CD4-positive, CD25-positive, alpha-beta regulatory T cell (primary cell): ENCODE measurements around the gene NOL4L. TPM values are rescaled to one million over a fixed set of nuclear protein-coding genes. Genes with fewer than 3 reads are reported as not detected.

Source experiments
- ATAC-seq, 2 donors: fragments of 150-1000 bp; cut with Tn5 transposase; one replicate each; pipeline ENCODE4 v1.10.0; 2021; ENCODE audit warnings: low read depth in 2 of 2, moderate number of reproducible peaks in 2 of 2, moderate library complexity in 1 of 2
- DNase-seq, 3 donors: peaks; one replicate each; pipeline versions ENCODE4 v3.0.0 to v3.0.0-alpha.2; 2012 to 2022; ENCODE audit warnings: mixed read lengths in 1 of 3
- H3K27ac ChIP-seq: one replicate; pipeline ENCODE4 v1.7.0; 2013; ENCODE audit warnings: mild to moderate bottlenecking, low read length; ENCODE audit not compliant: insufficient read depth, poor library complexity, severe bottlenecking
- H3K27me3 ChIP-seq: one replicate; pipeline ENCODE4 v1.7.0; 2013; ENCODE audit warnings: low read length; ENCODE audit not compliant: control insufficient read depth, insufficient read depth
- H3K36me3 ChIP-seq: one replicate; pipeline ENCODE4 v1.7.0; 2013; ENCODE audit warnings: mild to moderate bottlenecking, low read length, moderate library complexity; ENCODE audit not compliant: control insufficient read depth, insufficient read depth
- H3K4me1 ChIP-seq: 2 replicates; pipeline ENCODE4 v1.7.0; 2013; ENCODE audit warnings: mild to moderate bottlenecking, low read length; ENCODE audit not compliant: insufficient read depth, control insufficient read depth, poor library complexity, severe bottlenecking
- H3K4me3 ChIP-seq: one replicate; pipeline ENCODE4 v1.7.0; 2013; ENCODE audit warnings: low read depth, mild to moderate bottlenecking, low read length, moderate library complexity
- H3K9me3 ChIP-seq, 2 experiments: 1 replicate in 1 of 2; 2 replicates in 1 of 2; pipeline ENCODE4 v1.7.0; 2013; ENCODE audit warnings: low read length in 2 of 2, mild to moderate bottlenecking in 1 of 2, moderate library complexity in 1 of 2; ENCODE audit not compliant: control insufficient read depth in 2 of 2
- H3K27ac Mint-ChIP-seq, 3 donors: one replicate each; pipeline ENCODE4 v1.8.0; 2020 to 2022; ENCODE audit warnings: mild to moderate bottlenecking in 3 of 3, mixed read lengths in 3 of 3, moderate library complexity in 2 of 3
- H3K27me3 Mint-ChIP-seq: one replicate; pipeline ENCODE4 v1.8.0; 2022; ENCODE audit warnings: mild to moderate bottlenecking, mixed read lengths
- H3K36me3 Mint-ChIP-seq: one replicate; pipeline ENCODE4 v1.8.0; 2020; ENCODE audit warnings: mixed read lengths
- H3K4me1 Mint-ChIP-seq, 4 donors: one replicate each; pipeline ENCODE4 v1.8.0; 2020 to 2022; ENCODE audit warnings: mixed read lengths in 4 of 4, mild to moderate bottlenecking in 1 of 4
- H3K4me3 Mint-ChIP-seq, 4 donors: one replicate each; pipeline ENCODE4 v1.8.0; 2020 to 2022; ENCODE audit warnings: mild to moderate bottlenecking in 4 of 4, mixed read lengths in 4 of 4, moderate library complexity in 3 of 4
- H3K9me3 Mint-ChIP-seq, 7 donors: one replicate each; pipeline ENCODE4 v1.8.0; 2020 to 2022; ENCODE audit warnings: mixed read lengths in 7 of 7, mild to moderate bottlenecking in 3 of 7, moderate library complexity in 2 of 7
- polyA plus RNA-seq, 4 donors: library from polyadenylated mRNA; unstranded; fragments of 300-500 nt; fragmentation: Illumina TruSeq; gene quantifications; one replicate each; pipeline ENCODE4 v1.2.3, GENCODE V29; 2021
- total RNA-seq: library from RNA; stranded (reverse); gene quantifications from one replicate; pipeline ENCODE4 v1.2.3, GENCODE V29; 2022

Gene NOL4L
- total and polyA plus RNA-seq, 5 donors from 2014 or later, result 7.1 to 84.8 (median 10.8) TPM

GRCh38 chr20:32553618-32554017 lies 31.5 kb downstream of the NOL4L start:
- Mint-ChIP-seq H3K36me3 (peaks cover 22% of the 10 kb centered on the region), H3K4me3 (peak overlapping the region in 1 of 4 donors; percentile 63), H3K9me3 (peaks cover 0 to 2% (median 0%) of the 10 kb centered on the region in 7 donors), H3K27ac (peak overlapping the region; percentile 14 to 93 (median 50)), H3K27me3 (no peaks in the 10 kb centered on the region), H3K4me1 (peaks cover 19 to 79% (median 41%) of the 10 kb centered on the region in 4 donors)
- no peak for ATAC-seq
- H3K27ac ChIP-seq, result no peak overlapping the region
- DNase-seq, result no peak
- no peak overlapping the region for H3K4me3 ChIP-seq
- peaks cover 4% of the 10 kb centered on the region for H3K36me3 ChIP-seq
- H3K27me3 ChIP-seq, result no peaks in the 10 kb centered on the region
- peaks cover 30% of the 10 kb centered on the region for H3K4me1 ChIP-seq
- no peaks in the 10 kb centered on the region for H3K9me3 ChIP-seq

GRCh38 chr20:32551693-32552092 lies 33.4 kb downstream of the NOL4L start:
- H3K27ac Mint-ChIP-seq, result no peak overlapping the region

GRCh38 chr20:32549842-32550241 lies 35.3 kb downstream of the NOL4L start:
- Histone ChIP-seq H3K36me3 (no peaks in the 10 kb centered on the region), H3K4me1 (peaks cover 19% of the 10 kb centered on the region), H3K27me3 (no peaks in the 10 kb centered on the region), H3K27ac (no peak overlapping the region), H3K9me3 (no peaks in the 10 kb centered on the region), H3K4me3 (no peak overlapping the region)
- Mint-ChIP-seq H3K9me3 (peaks cover 0 to 2% (median 0%) of the 10 kb centered on the region in 7 donors), H3K27ac (peak overlapping the region in 1 of 3 donors; percentile 74), H3K36me3 (peaks cover 16% of the 10 kb centered on the region), H3K4me3 (no peak overlapping the region), H3K27me3 (no peaks in the 10 kb centered on the region), H3K4me1 (peaks cover 21 to 83% (median 46%) of the 10 kb centered on the region in 4 donors)
- no peak for ATAC-seq
- DNase-seq, result no peak

More at GRCh38 chr20:32551693-32552092, 33.4 kb downstream of the NOL4L start:
- peaks cover 29 to 83% (median 52%) of the 10 kb centered on the region in 4 donors for H3K4me1 Mint-ChIP-seq
- H3K36me3 ChIP-seq, result peaks cover 2% of the 10 kb centered on the region
- ATAC-seq, result no peak
- H3K36me3 Mint-ChIP-seq, result peaks cover 23% of the 10 kb centered on the region
- H3K4me3 Mint-ChIP-seq, result peak overlapping the region in 1 of 4 donors; percentile 35
- H3K27me3 ChIP-seq, result no peaks in the 10 kb centered on the region
- no peaks in the 10 kb centered on the region for H3K9me3 ChIP-seq
- H3K4me1 ChIP-seq, result peaks cover 29% of the 10 kb centered on the region
- H3K27ac ChIP-seq, result no peak overlapping the region
- H3K9me3 Mint-ChIP-seq, result peaks cover 0 to 2% (median 0%) of the 10 kb centered on the region in 7 donors
- no peak overlapping the region for H3K4me3 ChIP-seq
- H3K27me3 Mint-ChIP-seq, result no peaks in the 10 kb centered on the region
- DNase-seq, result no peak

GRCh38 chr20:32547753-32548034 lies 37.4 kb downstream of the NOL4L start:
- Histone ChIP-seq H3K27ac (no peak overlapping the region), H3K27me3 (no peaks in the 10 kb centered on the region), H3K4me3 (no peak overlapping the region), H3K9me3 (no peaks in the 10 kb centered on the region), H3K4me1 (peaks cover 29% of the 10 kb centered on the region), H3K36me3 (no peaks in the 10 kb centered on the region)
- H3K4me3 Mint-ChIP-seq, result no peak overlapping the region
- H3K27me3 Mint-ChIP-seq, result no peaks in the 10 kb centered on the region
- H3K9me3 Mint-ChIP-seq, result peaks cover 0 to 2% (median 0%) of the 10 kb centered on the region in 7 donors
- peak overlapping the region; percentile 21 to 98 (median 84) for H3K27ac Mint-ChIP-seq
- DNase-seq (no peak), ATAC-seq (no peak)
- H3K36me3 Mint-ChIP-seq, result peaks cover 23% of the 10 kb centered on the region
- H3K4me1 Mint-ChIP-seq, result peaks cover 15 to 83% (median 53%) of the 10 kb centered on the region in 4 donors

- peak overlapping the region; percentile 21 to 98 (median 84) for H3K27ac Mint-ChIP-seq
- H3K27me3 Mint-ChIP-seq, result no peaks in the 10 kb centered on the region
- peak overlapping the region in 2 of 4 donors; percentile 5 to 28 for H3K4me3 Mint-ChIP-seq
- peaks cover 15 to 86% (median 57%) of the 10 kb centered on the region in 4 donors for H3K4me1 Mint-ChIP-seq
- ATAC-seq (no peak), DNase-seq (no peak)
- no peaks in the 10 kb centered on the region for H3K36me3 ChIP-seq
- no peak overlapping the region for H3K4me3 ChIP-seq
- peaks cover 27% of the 10 kb centered on the region for H3K36me3 Mint-ChIP-seq
- H3K4me1 ChIP-seq, result peaks cover 35% of the 10 kb centered on the region
- H3K27ac ChIP-seq, result no peak overlapping the region
- no peaks in the 10 kb centered on the region for H3K9me3 ChIP-seq
- H3K9me3 Mint-ChIP-seq, result peaks cover 0 to 2% (median 0%) of the 10 kb centered on the region in 7 donors
- H3K27me3 ChIP-seq, result no peaks in the 10 kb centered on the region
Observed at GRCh38 chr20:32546918-32547752, 38.0 kb downstream of the NOL4L start.

- peak overlapping the region; percentile 72 to 98 (median 88) for H3K27ac Mint-ChIP-seq
- peaks cover 15 to 96% (median 61%) of the 10 kb centered on the region in 4 donors for H3K4me1 Mint-ChIP-seq
- peaks cover 27% of the 10 kb centered on the region for H3K36me3 Mint-ChIP-seq
- no peaks in the 10 kb centered on the region for H3K9me3 Mint-ChIP-seq
- DNase-seq (no peak), ATAC-seq (no peak)
- H3K27me3 Mint-ChIP-seq, result no peaks in the 10 kb centered on the region
- H3K4me3 Mint-ChIP-seq, result peak overlapping the region in 3 of 4 donors; percentile 36 to 62 (median 48)
- Histone ChIP-seq H3K27ac (no peak overlapping the region), H3K4me3 (no peak overlapping the region), H3K4me1 (peaks cover 55% of the 10 kb centered on the region), H3K36me3 (no peaks in the 10 kb centered on the region), H3K27me3 (no peaks in the 10 kb centered on the region), H3K9me3 (no peaks in the 10 kb centered on the region)
Observed at GRCh38 chr20:32544893-32545840, 40.0 kb downstream of the NOL4L start.

GRCh38 chr20:32544260-32544722 lies 40.8 kb downstream of the NOL4L start:
- peaks cover 20 to 99% (median 69%) of the 10 kb centered on the region in 4 donors for H3K4me1 Mint-ChIP-seq
- H3K4me1 ChIP-seq, result peaks cover 63% of the 10 kb centered on the region
- H3K9me3 Mint-ChIP-seq, result no peaks in the 10 kb centered on the region
- no peak for DNase-seq
- ATAC-seq, result no peak
- H3K36me3 Mint-ChIP-seq, result peaks cover 26% of the 10 kb centered on the region
- no peaks in the 10 kb centered on the region for H3K27me3 ChIP-seq
- peak overlapping the region in 1 of 4 donors; percentile 65 for H3K4me3 Mint-ChIP-seq
- H3K27ac Mint-ChIP-seq, result peak overlapping the region; percentile 88 to 98 (median 95)
- no peak overlapping the region for H3K27ac ChIP-seq
- no peaks in the 10 kb centered on the region for H3K9me3 ChIP-seq
- H3K36me3 ChIP-seq, result no peaks in the 10 kb centered on the region
- no peak overlapping the region for H3K4me3 ChIP-seq
- peaks cover 5% of the 10 kb centered on the region for H3K27me3 Mint-ChIP-seq
